Measurements from ENCODE around the gene ALDH9A1. TPM values are rescaled to one million over a fixed set of nuclear protein-coding genes. Genes with fewer than 3 reads are reported as not detected.
A peak's percentile ranks its signal among the peaks of the same experiment; 100 is the strongest.

ALDH9A1 gene
- total and polyA plus RNA-seq, 10 of the 15 experiments (the other 5 are each of a cell fraction or from before 2014, with no cell fraction given): 25.7 to 106 (median 36.3) TPM

DNA sequence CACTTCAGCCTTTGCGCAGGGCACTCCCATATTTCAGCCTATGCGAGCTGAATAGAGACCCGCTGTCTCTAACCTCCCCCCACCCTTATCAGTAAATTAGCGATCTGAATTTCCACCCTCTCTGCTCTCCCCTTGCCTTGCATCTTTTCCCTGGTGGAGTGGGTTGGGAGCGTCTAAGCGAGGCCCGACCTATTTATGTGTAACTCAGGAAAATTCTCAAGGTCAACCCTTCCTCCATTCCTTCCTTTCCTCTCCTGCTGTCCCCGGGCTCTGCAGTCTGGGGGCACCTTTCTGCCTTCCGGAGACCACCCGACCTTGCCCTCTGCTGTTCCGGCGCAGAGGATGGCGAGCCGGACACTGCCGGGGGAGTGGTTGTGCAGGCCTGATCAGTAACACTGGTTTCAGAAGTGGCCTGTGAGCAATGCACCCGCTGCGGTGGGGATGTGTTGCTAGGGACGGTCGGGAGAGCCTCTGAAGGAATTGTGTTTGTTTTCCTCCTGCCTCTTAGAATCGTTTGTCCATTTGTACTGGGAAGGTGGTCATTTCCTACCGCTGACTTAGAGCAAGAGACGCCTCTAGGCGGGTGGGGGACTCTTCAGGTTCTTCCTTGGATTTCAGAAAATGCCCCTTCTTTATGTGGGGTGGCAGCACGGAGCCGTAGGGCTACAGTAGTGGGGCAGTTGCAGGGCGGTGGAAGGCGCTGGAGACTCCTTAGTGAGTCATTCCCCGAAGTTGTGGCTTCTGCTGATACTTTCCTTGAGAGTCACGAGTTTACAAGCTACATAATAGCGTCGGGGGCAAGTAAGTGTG, 66.8 kb downstream of the ALDH9A1 start:
- Histone ChIP-seq H3K27me3 (replicated peaks in 1 of 2; ENCODE audit: control insufficient read depth in 2 of 2, insufficient read depth in 2 of 2, low read length in 1 of 2) (no peaks in the 10 kb centered on the region), H3K9ac (ENCODE audit: control insufficient read depth, insufficient read depth, low read length) (peak overlapping the region; percentile 72), H3K36me3 (ENCODE audit: control insufficient read depth in 2 of 2, insufficient read depth in 2 of 2, low read length in 1 of 2) (no peaks in the 10 kb centered on the region), H3K27ac (ENCODE audit: control insufficient read depth, insufficient read depth) (no peak overlapping the region; the same call in none of the 2 replicates), H4K20me1 (ENCODE audit: control insufficient read depth, insufficient read depth) (no peaks in the 10 kb centered on the region), H3K4me1 (ENCODE audit: control insufficient read depth, insufficient read depth, low read length) (peaks cover 20% of the 10 kb centered on the region), H2AFZ (ENCODE audit: control insufficient read depth, low read depth, low read length) (peak overlapping the region; percentile 99), H3K4me2 (ENCODE audit: control insufficient read depth, insufficient read depth) (peak overlapping the region; percentile 94), H3K79me2 (ENCODE audit: control insufficient read depth, insufficient read depth, low read length) (peaks cover 6% of the 10 kb centered on the region), H3K9me3 (replicated peaks; ENCODE audit: control insufficient read depth, insufficient read depth, low read length) (no peaks in the 10 kb centered on the region), H3K4me3 (peak overlapping the region; percentile 87)
- CTCF ChIA-PET: interaction anchor here (0.6 to 1.7 kb wide), 8 partner anchors 10 to 272 kb away, joined by 3 to 8 read pairs (median 4); partner anchors contain the start of gene ALDH9A1
- in situ Hi-C loops (cut with MboI) (no loop called here), intact Hi-C loops (cut with micrococcal nuclease; ENCODE audit: unreplicated experiment) (loop anchor here (1.0 to 5.0 kb wide), 2 partner anchors 33 to 66 kb away; partner anchors contain the start of gene ALDH9A1)
- WGBS (ENCODE audit: insufficient coverage, insufficient replicate concordance, low lambda C conversion rate, missing lambda C conversion rate): 2% methylated on average over 31 of the region's 31 CpGs
- RAD21 ChIA-PET (ENCODE audit: unreplicated experiment): interaction anchor here (1.7 to 2.3 kb wide), 2 partner anchors 14 to 66 kb away, joined by 4 to 8 read pairs; partner anchors contain the start of gene ALDH9A1
- POLR2A ChIA-PET: interaction anchor here (0.7 to 1.6 kb wide), 4 partner anchors 23 to 225 kb away, joined by 3 to 9 read pairs (median 5); partner anchors contain the start of gene ALDH9A1
- ATAC-seq (peak; percentile 54), FAIRE-seq (no peak), DNase-seq (ENCODE audit: low read depth, low spot score) (no peak)
- BruUV-seq (replicated peaks): no TSS peak
- SMC1A ChIA-PET (ENCODE audit: uncharacterized antibody, unreplicated experiment): interaction anchor here (1.0 to 1.8 kb wide), 3 partner anchors 13 to 66 kb away, joined by 4 to 5 read pairs (median 5); no protein-coding TSS in a partner anchor
- TF ChIP-seq, protein P1, sequence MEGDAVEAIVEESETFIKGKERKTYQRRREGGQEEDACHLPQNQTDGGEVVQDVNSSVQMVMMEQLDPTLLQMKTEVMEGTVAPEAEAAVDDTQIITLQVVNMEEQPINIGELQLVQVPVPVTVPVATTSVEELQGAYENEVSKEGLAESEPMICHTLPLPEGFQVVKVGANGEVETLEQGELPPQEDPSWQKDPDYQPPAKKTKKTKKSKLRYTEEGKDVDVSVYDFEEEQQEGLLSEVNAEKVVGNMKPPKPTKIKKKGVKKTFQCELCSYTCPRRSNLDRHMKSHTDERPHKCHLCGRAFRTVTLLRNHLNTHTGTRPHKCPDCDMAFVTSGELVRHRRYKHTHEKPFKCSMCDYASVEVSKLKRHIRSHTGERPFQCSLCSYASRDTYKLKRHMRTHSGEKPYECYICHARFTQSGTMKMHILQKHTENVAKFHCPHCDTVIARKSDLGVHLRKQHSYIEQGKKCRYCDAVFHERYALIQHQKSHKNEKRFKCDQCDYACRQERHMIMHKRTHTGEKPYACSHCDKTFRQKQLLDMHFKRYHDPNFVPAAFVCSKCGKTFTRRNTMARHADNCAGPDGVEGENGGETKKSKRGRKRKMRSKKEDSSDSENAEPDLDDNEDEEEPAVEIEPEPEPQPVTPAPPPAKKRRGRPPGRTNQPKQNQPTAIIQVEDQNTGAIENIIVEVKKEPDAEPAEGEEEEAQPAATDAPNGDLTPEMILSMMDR (IDR thresholded peaks at IDR 0.05 in 2 of 3, conservative IDR thresholded peaks at IDR 0.05 in 1 of 3; ENCODE audit: control insufficient read depth in 2 of 3, extremely low read depth in 1 of 3, insufficient read depth in 1 of 3, low read depth in 3 of 3, low read length in 3 of 3): peak in 2 of 3 experiments; percentile 6; a peak in 2 of 6 replicates
- TF ChIP-seq POLR2AphosphoS2 (IDR thresholded peaks at IDR 0.05; ENCODE audit: low read depth, low read length) (no peak), ZNF217 (IDR thresholded peaks at IDR 0.05) (no peak), HDAC2 (IDR thresholded peaks at IDR 0.05) (no peak), ZNF592 (IDR thresholded peaks at IDR 0.05) (no peak), IRF3 (IDR thresholded peaks at IDR 0.05) (no peak), STAT3 (IDR thresholded peaks at IDR 0.05; ENCODE audit: low read depth, low read length) (no peak), IRF4 (IDR thresholded peaks at IDR 0.05; ENCODE audit: low read depth, low read length) (no peak), CEBPB (IDR thresholded peaks at IDR 0.05; ENCODE audit: borderline replicate concordance in 1 of 2, low read depth in 2 of 2, low read length in 2 of 2) (no peak), CBX5 (IDR thresholded peaks at IDR 0.05; ENCODE audit: low read depth) (no peak), CREB1 (IDR thresholded peaks at IDR 0.05; ENCODE audit: low read depth) (no peak; the same call in 1 of the 2 replicates), HSF1 (IDR thresholded peaks at IDR 0.05; ENCODE audit: low read depth, low read length) (no peak), NFYB (IDR thresholded peaks at IDR 0.05; ENCODE audit: insufficient read depth, low read depth, low read length) (no peak)

Data from GM12878 (cell line).